Measurements from ENCODE around the gene GLB1L. TPM values are rescaled to one million over a fixed set of nuclear protein-coding genes. Genes with fewer than 3 reads are reported as not detected.
"Not testable (repeated sequence)": the region's sequence is repeated elsewhere in the genome, so short reads cannot be mapped to it uniquely, and the experiment has no call there.

GLB1L gene
- total RNA-seq, 2 experiments from 2014 or later: 1.2 to 2.8 TPM

- Mint-ChIP-seq H3K27me3 (no peaks in the 10 kb centered on the region), H3K27ac (peak overlapping the region; percentile 44), H3K36me3 (ENCODE audit: low read depth) (peaks cover 19% of the 10 kb centered on the region), H3K4me3 (peak overlapping the region; percentile 90), H3K4me1 (ENCODE audit: low read depth) (peaks cover 39% of the 10 kb centered on the region), H3K9me3 (peaks cover 10% of the 10 kb centered on the region)
- CTCF ChIA-PET: interaction anchor here (0.9 to 2.3 kb wide), 3 partner anchors 13 to 90 kb away, joined by 4 to 17 read pairs (median 7); no protein-coding TSS in a partner anchor
- ATAC-seq (no peak), DNase-seq (no peak)
- intact Hi-C loops (cut with micrococcal nuclease): loop anchor here (5.0 kb wide), 1 partner anchor 33 kb away; the partner anchor contains the start of gene SLC23A3
- POLR2A ChIA-PET: interaction anchor here (1.1 to 3.2 kb wide), 5 partner anchors 8 to 50 kb away, joined by 3 to 27 read pairs (median 4); partner anchors contain the start of genes ABCB6 and CNPPD1
- no peak for TF ChIP-seq CTCF (IDR thresholded peaks at IDR 0.05)
These were observed 40.1 kb downstream of the GLB1L start for GRCh38 chr2:219205165-219205538.

GRCh38 chr2:219204425-219205164 is 40.6 kb downstream of the GLB1L start:
- ATAC-seq (no peak), DNase-seq (no peak)
- no peak overlapping the region for H3K27ac Mint-ChIP-seq
- H3K36me3 Mint-ChIP-seq (ENCODE audit: low read depth): peaks cover 14% of the 10 kb centered on the region
- H3K9me3 Mint-ChIP-seq: peaks cover 10% of the 10 kb centered on the region
- TF ChIP-seq CTCF (IDR thresholded peaks at IDR 0.05): no peak
- no peaks in the 10 kb centered on the region for H3K27me3 Mint-ChIP-seq
- H3K4me3 Mint-ChIP-seq: no peak overlapping the region
- CTCF ChIA-PET: interaction anchor here (0.9 to 1.2 kb wide), 2 partner anchors 14 to 91 kb away, joined by 3 to 4 read pairs; no protein-coding TSS in a partner anchor
- POLR2A ChIA-PET: interaction anchor here (1.3 to 1.9 kb wide), 4 partner anchors 11 to 50 kb away, joined by 3 to 4 read pairs (median 3); partner anchors contain the start of gene ABCB6
- H3K4me1 Mint-ChIP-seq (ENCODE audit: low read depth): peaks cover 33% of the 10 kb centered on the region
- intact Hi-C loops (cut with micrococcal nuclease): loop anchor here (5.0 kb wide), 1 partner anchor 32 kb away; the partner anchor contains the start of gene SLC23A3

- H3K4me3 Mint-ChIP-seq; H3K27me3 Mint-ChIP-seq; DNase-seq; H3K36me3 Mint-ChIP-seq (ENCODE audit: low read depth); intact Hi-C loops (cut with micrococcal nuclease); ATAC-seq: not testable (repeated sequence)
- CTCF ChIA-PET: interaction anchor here (0.8 to 2.1 kb wide), 4 partner anchors 10 to 42 kb away, joined by 3 to 9 read pairs (median 6); no protein-coding TSS in a partner anchor
- Mint-ChIP-seq H3K9me3 (peaks cover 10% of the 10 kb centered on the region), H3K27ac (peak overlapping the region; percentile 90), H3K4me1 (ENCODE audit: low read depth) (peaks cover 21% of the 10 kb centered on the region)
- POLR2A ChIA-PET: interaction anchor here (1.1 to 2.8 kb wide), 12 partner anchors 8 to 206 kb away, joined by 3 to 26 read pairs (median 5); partner anchors contain the start of gene TUBA4A
These were observed 43.9 kb downstream of the GLB1L start for GRCh38 chr2:219201331-219201730.

GRCh38 chr2:219200502-219201326 is 44.5 kb downstream of the GLB1L start:
- ATAC-seq; H3K27me3 Mint-ChIP-seq; intact Hi-C loops (cut with micrococcal nuclease); H3K36me3 Mint-ChIP-seq (ENCODE audit: low read depth): not testable (repeated sequence)
- ChIA-PET CTCF (interaction anchor here (0.8 to 2.1 kb wide), 10 partner anchors 11 to 98 kb away, joined by 3 to 9 read pairs (median 4); no protein-coding TSS in a partner anchor), POLR2A (interaction anchor here (0.6 to 2.8 kb wide), 25 partner anchors 9 to 206 kb away, joined by 3 to 26 read pairs (median 4); partner anchors contain the start of genes CNPPD1, DNAJB2, GLB1L and STK16)
- H3K27ac Mint-ChIP-seq: peak overlapping the region; percentile 90
- peaks cover 10% of the 10 kb centered on the region for H3K9me3 Mint-ChIP-seq
- H3K4me1 Mint-ChIP-seq (ENCODE audit: low read depth): peaks cover 17% of the 10 kb centered on the region
- DNase-seq: peak; percentile 70
- peak overlapping the region; percentile 75 for H3K4me3 Mint-ChIP-seq

- intact Hi-C loops (cut with micrococcal nuclease): no loop called here
- peaks cover 17% of the 10 kb centered on the region for H3K4me1 Mint-ChIP-seq (ENCODE audit: low read depth)
- peaks cover 10% of the 10 kb centered on the region for H3K9me3 Mint-ChIP-seq
- H3K36me3 Mint-ChIP-seq (ENCODE audit: low read depth): peaks cover 4% of the 10 kb centered on the region
- H3K4me3 Mint-ChIP-seq: peak overlapping the region; percentile 62
- ATAC-seq (peak; percentile 71), DNase-seq (no peak)
- peak overlapping the region; percentile 40 for H3K27ac Mint-ChIP-seq
- no peak for TF ChIP-seq CTCF (IDR thresholded peaks at IDR 0.05)
- POLR2A ChIA-PET: interaction anchor here (0.5 to 2.8 kb wide), 15 partner anchors 8 to 95 kb away, joined by 3 to 26 read pairs (median 4); partner anchors contain the start of genes CNPPD1, DNAJB2, GLB1L and STK16
- CTCF ChIA-PET: interaction anchor here (0.7 to 2.1 kb wide), 11 partner anchors 10 to 126 kb away, joined by 3 to 9 read pairs (median 4); no protein-coding TSS in a partner anchor
- no peaks in the 10 kb centered on the region for H3K27me3 Mint-ChIP-seq
These were observed 45.6 kb downstream of the GLB1L start for GRCh38 chr2:219199470-219200211.

All from activated CD8-positive, alpha-beta T cell treated with anti-CD3 and anti-CD28 coated beads for 36 hours (primary cell).